ENCODE results near the gene CPS1. TPM values are rescaled to one million over a fixed set of nuclear protein-coding genes. Genes with fewer than 3 reads are reported as not detected.

CPS1 gene
- total RNA-seq, 1 donor from 2014 or later = 4.7 TPM

GRCh38 chr2:210686401-210686800, 130.0 kb downstream of the CPS1 start:
- ATAC-seq = no peak

- no peak for ATAC-seq
Measured at GRCh38 chr2:210687786-210688470, 131.5 kb downstream of the CPS1 start.

GRCh38 chr2:210707900-210708299, 151.5 kb downstream of the CPS1 start:
- ATAC-seq = no peak

- ATAC-seq = no peak
Measured at GRCh38 chr2:210713122-210713521, 156.7 kb downstream of the CPS1 start.

GRCh38 chr2:210715560-210716082, 159.2 kb downstream of the CPS1 start:
- ATAC-seq = no peak

- no peak for ATAC-seq
Measured at GRCh38 chr2:210718503-210718902, 162.1 kb downstream of the CPS1 start.

- ATAC-seq = no peak
Measured at GRCh38 chr2:210722092-210722491, 165.7 kb downstream of the CPS1 start.

GRCh38 chr2:210727549-210727948, 171.2 kb downstream of the CPS1 start:
- ATAC-seq = no peak

Other genes starting within 250 kb of the CPS1 start
- 0.44 TPM for gene MYL1, start 241.4 kb upstream of the CPS1 start, total RNA-seq
- gene LANCL1, start 79.8 kb upstream of the CPS1 start, total RNA-seq = 32.4 TPM

Data from esophagus mucosa (tissue), 1 donor.